ENCODE measurements around the gene HSPA4L.

HSPA4L gene

GRCh38 chr4:127809173-127809800 lies 27.2 kb downstream of the HSPA4L start:
- no peak for TF ChIP-seq CTCF (IDR thresholded peaks at IDR 0.05; ENCODE audit: borderline replicate concordance, insufficient read depth, low read depth, low read length)
- no peak overlapping the region for H3K4me3 ChIP-seq (ENCODE audit: low read depth, low read length)

- no peak overlapping the region for H3K4me3 ChIP-seq (ENCODE audit: low read depth, low read length)
- no peak for TF ChIP-seq CTCF (IDR thresholded peaks at IDR 0.05; ENCODE audit: borderline replicate concordance, insufficient read depth, low read depth, low read length)
Measured at GRCh38 chr4:127810551-127810950, 28.4 kb downstream of the HSPA4L start.

- TF ChIP-seq CTCF (IDR thresholded peaks at IDR 0.05; ENCODE audit: borderline replicate concordance, insufficient read depth, low read depth, low read length), result no peak
- no peak overlapping the region for H3K4me3 ChIP-seq (ENCODE audit: low read depth, low read length)
Measured at GRCh38 chr4:127822430-127822829, 40.3 kb downstream of the HSPA4L start.

- H3K4me3 ChIP-seq (ENCODE audit: low read depth, low read length), result no peak overlapping the region
- no peak for TF ChIP-seq CTCF (IDR thresholded peaks at IDR 0.05; ENCODE audit: borderline replicate concordance, insufficient read depth, low read depth, low read length)
Measured at GRCh38 chr4:127828121-127828520, 46.0 kb downstream of the HSPA4L start.

GRCh38 chr4:127829014-127829413 lies 46.9 kb downstream of the HSPA4L start:
- H3K4me3 ChIP-seq (ENCODE audit: low read depth, low read length), result no peak overlapping the region
- TF ChIP-seq CTCF (IDR thresholded peaks at IDR 0.05; ENCODE audit: borderline replicate concordance, insufficient read depth, low read depth, low read length), result no peak

- H3K4me3 ChIP-seq (ENCODE audit: low read depth, low read length), result no peak overlapping the region
- no peak for TF ChIP-seq CTCF (IDR thresholded peaks at IDR 0.05; ENCODE audit: borderline replicate concordance, insufficient read depth, low read depth, low read length)
Measured at GRCh38 chr4:127832585-127832984, 50.5 kb downstream of the HSPA4L start.

Measured in GM12875 (cell line).